ENCODE data around the gene SCN5A.
A peak's percentile ranks its signal among the peaks of the same experiment; 100 is the strongest.
"Not testable (repeated sequence)": the region's sequence is repeated elsewhere in the genome, so short reads cannot be mapped to it uniquely, and the experiment has no call there.

SCN5A gene

GRCh38 chr3:38577371-38578080 is 72.0 kb downstream of the SCN5A start:
- DNase-seq: no peak

GRCh38 chr3:38576526-38577370 is 72.7 kb downstream of the SCN5A start:
- DNase-seq: no peak

- no peak for DNase-seq
Measured at GRCh38 chr3:38576131-38576525, 73.4 kb downstream of the SCN5A start.

- no peak for DNase-seq
Measured at GRCh38 chr3:38575279-38575843, 74.1 kb downstream of the SCN5A start.

GRCh38 chr3:38574411-38575278 is 74.8 kb downstream of the SCN5A start:
- no peak for DNase-seq

- peak; percentile 76 for DNase-seq
Measured at GRCh38 chr3:38573556-38573955, 75.9 kb downstream of the SCN5A start.

- DNase-seq: no peak
Measured at GRCh38 chr3:38573111-38573510, 76.4 kb downstream of the SCN5A start.

GRCh38 chr3:38567498-38567897 is 82.0 kb downstream of the SCN5A start:
- DNase-seq: no peak

GRCh38 chr3:38566794-38567193 is 82.7 kb downstream of the SCN5A start:
- not testable (repeated sequence) for DNase-seq

- DNase-seq: no peak
Measured at GRCh38 chr3:38566215-38566528, 83.3 kb downstream of the SCN5A start.

GRCh38 chr3:38565339-38566214 is 83.9 kb downstream of the SCN5A start:
- no peak for DNase-seq

- DNase-seq: no peak
Measured at GRCh38 chr3:38564631-38565338, 84.7 kb downstream of the SCN5A start.

GRCh38 chr3:38563886-38564270 is 85.6 kb downstream of the SCN5A start:
- no peak for DNase-seq

GRCh38 chr3:38563070-38563885 is 86.2 kb downstream of the SCN5A start:
- DNase-seq: no peak

GRCh38 chr3:38562467-38562925 is 87.0 kb downstream of the SCN5A start:
- DNase-seq: no peak

- DNase-seq: no peak
Measured at GRCh38 chr3:38561746-38562466, 87.6 kb downstream of the SCN5A start.

GRCh38 chr3:38560996-38561717 is 88.3 kb downstream of the SCN5A start:
- no peak for DNase-seq

- no peak for DNase-seq
Measured at GRCh38 chr3:38560284-38560683, 89.2 kb downstream of the SCN5A start.

- DNase-seq: no peak
Measured at GRCh38 chr3:38558864-38559263, 90.6 kb downstream of the SCN5A start.
